NCI-H2227 (cell line): ENCODE measurements around the gene ASCC1.
"Not testable (repeated sequence)": the region's sequence is repeated elsewhere in the genome, so short reads cannot be mapped to it uniquely, and the experiment has no call there.

Experiments
- DNase-seq: peaks from one replicate; lab custom pipeline; 2025; ENCODE audit not compliant: unreplicated experiment; lab: John Stamatoyannopoulos, UW

Gene ASCC1

DNA sequence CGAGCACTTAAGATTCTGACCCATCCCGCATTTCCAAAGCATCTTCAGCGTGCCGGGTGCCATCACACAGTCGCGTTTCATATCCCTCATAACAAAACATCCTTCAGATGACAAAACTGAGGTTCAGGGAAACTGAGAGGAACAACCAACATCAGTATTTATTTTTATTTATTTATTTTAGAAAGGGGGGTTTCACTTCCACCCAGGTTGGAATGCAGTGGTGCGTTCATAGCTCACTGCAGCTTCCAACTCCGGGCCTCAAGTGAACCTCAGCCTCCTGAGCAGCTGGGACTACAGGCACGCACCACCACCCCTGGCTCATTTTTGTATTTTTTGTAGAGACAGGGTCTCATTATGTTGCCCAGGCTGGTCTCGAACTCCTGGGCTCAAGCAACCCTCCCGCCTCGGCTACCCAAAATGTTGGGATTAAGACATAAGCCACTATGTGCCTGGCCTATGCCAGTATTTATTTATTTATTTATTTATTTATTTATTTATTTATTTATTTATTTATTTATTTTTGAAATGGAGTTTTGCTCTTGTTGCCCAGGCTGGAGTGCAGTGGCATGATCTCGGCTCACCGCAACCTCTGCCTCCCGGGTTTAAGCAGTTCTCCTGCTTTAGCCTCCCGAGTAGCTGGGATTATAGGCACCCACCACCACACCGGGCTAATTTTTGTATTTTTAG lies 33.2 kb upstream of the ASCC1 start:
- not testable (repeated sequence) for DNase-seq

DNA sequence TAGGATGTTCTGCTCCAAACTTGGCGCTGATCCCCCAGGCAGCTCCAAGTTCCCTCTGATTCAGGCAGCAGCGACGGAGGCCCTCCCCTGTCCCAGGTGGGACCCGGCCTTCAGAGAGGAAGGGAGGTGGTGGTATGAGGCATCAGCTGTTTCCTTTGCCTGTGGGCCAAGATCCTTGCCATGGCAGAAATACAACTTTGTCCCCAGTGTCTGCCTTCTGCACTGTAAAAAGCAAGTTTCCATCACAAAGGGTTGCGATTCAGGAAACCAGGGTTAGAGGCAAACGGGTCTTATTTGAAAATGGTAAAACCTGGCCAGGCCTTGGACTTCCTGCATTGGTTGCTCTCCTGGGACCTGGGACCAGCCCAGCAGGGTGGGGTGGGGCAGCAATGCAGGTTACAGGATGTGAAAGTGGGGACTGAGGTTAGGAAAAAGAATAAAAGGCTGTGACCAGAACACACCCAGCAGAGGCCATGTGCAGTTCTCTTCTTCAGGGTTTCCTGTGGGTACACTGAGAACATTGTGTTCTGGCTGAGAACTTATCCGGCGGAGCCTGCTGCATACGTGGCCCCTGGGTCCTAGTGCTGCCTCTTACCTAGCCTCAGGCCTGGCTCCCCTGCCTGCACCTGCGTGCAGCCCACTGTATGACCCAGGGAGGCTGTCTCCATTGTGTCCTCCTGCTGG lies 32.5 kb upstream of the ASCC1 start:
- DNase-seq = no peak

- no peak for DNase-seq
Observed at GRCh38 chr10:72245949-72246525, 30.0 kb upstream of the ASCC1 start.

DNA sequence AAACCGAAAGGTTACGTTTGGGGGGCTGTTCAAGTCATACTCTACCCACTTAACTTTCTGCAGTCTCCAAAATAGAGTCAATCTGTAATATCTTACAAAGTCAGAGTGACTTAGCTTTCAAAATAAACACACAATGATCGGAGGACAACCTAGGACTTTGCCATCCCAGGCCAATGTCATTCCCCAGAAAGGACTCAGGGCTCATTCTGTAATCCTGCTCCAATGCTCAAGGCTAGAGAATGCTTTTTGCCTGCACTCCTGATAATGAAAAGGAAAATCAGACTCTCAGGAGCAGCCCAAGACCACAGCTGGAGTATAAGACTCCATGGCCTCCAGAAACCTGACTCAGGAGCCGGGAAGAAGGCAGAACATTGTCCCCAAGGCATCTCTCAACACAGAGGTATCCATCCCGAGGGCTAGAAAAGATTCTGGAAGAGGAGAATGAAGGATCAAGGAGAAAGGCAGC lies 28.5 kb upstream of the ASCC1 start:
- no peak for DNase-seq

- peak; percentile 34 for DNase-seq
Observed at GRCh38 chr10:72243822-72244437, 27.9 kb upstream of the ASCC1 start.

- DNase-seq = no peak
Observed at GRCh38 chr10:72242675-72243074, 26.6 kb upstream of the ASCC1 start.

DNA sequence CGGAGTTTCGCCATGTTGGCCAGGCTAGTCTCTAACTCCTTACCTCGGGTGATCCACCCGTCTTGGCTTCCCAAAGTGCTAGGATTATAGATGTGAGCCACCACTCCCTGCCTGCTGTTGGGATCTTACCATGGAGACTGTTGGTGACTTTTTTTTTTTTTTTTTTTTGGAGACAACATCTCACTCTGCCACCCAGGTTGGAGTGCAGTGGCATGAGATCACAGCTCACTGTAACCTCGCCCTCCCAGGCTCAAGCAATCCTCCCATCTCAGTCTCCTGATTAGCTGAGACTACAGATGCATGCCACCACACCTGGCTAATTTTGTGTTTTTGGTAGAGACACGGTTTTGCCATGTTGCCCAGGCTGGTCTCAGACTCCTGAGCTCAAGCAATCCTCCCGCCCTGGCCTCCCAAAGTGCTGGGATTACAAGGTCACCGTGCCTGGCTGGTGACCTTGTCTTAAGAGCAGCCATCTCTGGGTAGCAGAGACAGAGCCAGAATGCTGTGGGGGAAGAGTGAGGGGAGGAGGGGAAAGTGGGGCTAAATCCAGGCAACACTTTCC lies 25.7 kb upstream of the ASCC1 start:
- no peak for DNase-seq

DNA sequence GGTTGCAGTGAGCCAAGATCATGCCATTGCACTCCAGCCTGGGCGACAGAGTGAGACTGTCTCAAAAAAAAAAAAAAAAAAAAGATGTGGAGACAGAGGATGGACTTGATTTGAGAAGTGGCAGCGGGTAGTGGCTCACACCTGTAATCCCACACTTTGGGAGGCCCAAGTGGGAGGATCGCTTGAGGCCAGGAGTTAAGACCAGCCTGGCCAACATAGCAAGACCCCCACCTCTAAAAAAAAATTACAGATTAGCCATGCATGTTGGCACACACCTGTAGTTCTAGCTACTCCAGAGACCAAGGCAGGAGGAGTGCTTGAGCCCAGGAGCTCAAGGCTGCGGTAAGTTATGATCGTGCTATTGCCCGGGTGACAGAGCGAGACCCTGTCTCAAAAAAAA lies 24.3 kb upstream of the ASCC1 start:
- DNase-seq = no peak

DNA sequence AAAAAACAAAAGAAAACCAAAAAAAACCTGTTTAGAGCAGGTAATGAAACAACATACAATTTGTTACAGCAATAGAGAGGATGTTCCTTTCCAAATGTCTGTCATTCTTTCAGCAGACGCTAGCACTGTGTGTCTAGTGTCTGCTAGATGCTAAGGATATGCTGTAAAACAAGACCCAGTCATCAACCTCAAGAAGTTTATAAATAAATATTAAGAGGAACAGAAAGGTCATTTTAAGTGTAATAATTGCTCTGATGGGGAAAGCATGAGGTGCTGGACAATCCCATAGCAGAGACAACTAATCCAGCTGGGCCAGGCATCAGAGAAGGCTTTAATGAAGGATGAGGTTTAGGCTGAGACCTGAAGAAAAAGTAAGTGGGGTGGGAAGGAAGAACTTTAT lies 23.3 kb upstream of the ASCC1 start:
- no peak for DNase-seq

GRCh38 chr10:72238392-72239175 lies 22.5 kb upstream of the ASCC1 start:
- no peak for DNase-seq

DNA sequence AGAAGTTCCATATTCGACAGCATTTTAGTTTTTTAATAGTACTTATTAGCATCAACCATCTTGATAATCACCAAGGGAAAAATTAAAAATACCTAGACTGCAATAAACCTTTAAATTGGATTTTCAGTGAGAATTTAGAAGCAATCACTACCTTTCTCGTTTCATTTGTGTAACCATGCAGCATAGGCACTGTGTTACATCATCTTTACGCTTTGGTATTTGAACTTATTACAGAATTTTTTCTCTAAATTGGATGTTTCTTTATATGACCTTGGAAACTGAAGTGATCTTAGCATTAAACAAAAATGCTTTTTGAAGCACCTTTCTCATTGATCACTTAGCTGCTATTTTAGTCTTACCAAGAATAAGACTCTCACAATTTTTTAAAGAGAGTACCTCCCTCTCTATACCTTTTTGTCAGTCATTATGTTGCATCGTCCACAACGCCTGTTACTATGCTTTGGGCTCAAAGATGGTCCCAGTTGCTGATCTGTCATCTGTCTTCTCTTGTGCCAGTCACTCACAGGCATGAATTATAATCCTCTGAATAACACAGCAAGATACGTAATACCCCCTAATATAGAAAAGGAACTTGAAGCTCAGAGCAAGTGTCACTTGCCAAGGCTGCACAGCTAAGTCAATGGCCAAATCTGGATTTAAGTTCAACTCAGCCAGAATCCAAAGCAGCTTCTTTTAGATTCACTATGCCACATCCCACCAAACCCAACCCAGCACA lies 19.6 kb upstream of the ASCC1 start:
- DNase-seq = no peak

- no peak for DNase-seq
Observed at GRCh38 chr10:72234560-72235095, 18.6 kb upstream of the ASCC1 start.

DNA sequence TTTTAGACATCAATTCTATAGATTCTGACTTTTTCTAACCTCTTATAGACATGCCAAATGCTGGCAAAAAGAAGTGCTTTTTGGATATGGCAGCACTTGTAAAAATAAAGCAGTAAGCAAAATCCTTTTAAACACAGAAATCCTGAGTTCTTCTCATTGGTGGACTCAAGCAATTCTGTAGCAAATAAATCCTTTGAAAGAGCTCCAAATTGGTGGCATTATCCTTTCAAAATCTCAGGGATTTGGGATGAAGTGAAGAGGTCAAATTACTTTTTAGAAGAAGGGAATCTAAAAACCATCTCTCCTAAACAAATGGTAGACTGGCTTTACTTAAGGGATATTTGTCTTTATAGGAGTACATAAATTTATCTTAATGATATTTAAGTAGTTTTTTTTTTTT lies 17.5 kb upstream of the ASCC1 start:
- no peak for DNase-seq

DNA sequence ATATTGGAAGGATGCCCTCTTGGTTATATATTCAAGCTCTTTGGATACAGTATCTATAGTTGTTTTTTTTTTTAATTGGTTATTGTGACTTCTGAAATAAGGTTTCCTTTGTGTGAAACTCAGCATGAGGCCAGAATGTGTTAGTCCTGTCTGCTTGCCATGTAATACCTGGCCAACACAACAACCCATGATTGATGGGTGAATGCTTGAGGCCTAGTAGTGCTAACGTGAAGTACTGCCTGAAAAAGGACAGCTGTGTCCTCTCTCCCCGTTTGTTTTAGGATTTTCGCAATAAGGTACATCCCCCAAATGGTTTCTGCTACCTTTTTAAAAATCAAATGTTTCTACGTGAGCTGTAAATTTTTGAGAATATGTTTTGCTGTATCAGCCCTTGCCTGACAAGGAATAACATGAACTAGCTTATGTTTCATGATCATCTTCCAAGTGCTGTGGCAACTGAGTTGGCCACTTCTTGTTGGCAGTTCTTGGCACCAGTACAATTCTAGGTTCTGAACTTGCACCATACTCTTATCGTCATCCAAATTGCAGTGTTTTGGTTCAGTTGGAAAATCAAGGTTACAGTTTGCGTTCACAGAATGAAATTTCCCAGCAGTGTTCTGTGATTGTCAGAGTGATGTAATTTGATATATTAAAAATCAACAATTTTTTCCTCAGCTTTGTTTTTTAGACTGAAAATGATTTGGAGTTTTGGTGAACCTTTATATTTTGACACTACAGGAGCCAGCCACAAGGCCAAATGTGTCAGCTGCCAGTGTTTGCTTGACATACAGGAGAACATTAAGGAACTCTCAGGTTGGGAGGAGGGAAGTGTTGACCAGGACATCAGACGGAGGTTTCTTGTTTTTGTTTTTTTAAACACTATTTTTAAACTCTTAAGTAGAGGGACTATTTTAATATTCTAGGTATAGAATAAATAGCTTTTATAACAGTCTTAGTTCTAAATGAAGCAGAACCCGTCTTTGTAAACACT lies 13.5 kb upstream of the ASCC1 start:
- peak; percentile 7 for DNase-seq

DNA sequence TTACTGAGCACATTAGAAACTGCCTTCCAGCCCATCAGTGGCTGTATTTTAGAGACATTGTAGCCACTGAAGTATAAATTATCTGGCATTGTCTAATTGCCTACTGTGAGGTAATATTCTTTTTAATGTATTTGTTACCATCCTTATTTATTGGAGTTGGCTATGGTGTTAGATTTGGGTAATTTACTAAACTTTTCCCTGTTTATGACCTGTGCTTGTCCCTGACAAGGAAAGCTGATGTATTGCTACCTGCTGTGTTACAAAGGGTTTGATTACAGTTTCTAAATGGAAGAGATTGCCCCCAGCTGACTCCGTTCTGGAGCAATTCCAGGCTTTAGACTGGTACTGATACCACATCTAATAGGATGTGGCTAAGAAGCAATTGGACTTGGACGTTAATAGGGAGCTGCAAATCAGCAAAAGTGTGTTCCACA lies 12.3 kb upstream of the ASCC1 start:
- peak; percentile 80 for DNase-seq

- no peak for DNase-seq
Observed at GRCh38 chr10:72227826-72228225, 11.8 kb upstream of the ASCC1 start.

DNA sequence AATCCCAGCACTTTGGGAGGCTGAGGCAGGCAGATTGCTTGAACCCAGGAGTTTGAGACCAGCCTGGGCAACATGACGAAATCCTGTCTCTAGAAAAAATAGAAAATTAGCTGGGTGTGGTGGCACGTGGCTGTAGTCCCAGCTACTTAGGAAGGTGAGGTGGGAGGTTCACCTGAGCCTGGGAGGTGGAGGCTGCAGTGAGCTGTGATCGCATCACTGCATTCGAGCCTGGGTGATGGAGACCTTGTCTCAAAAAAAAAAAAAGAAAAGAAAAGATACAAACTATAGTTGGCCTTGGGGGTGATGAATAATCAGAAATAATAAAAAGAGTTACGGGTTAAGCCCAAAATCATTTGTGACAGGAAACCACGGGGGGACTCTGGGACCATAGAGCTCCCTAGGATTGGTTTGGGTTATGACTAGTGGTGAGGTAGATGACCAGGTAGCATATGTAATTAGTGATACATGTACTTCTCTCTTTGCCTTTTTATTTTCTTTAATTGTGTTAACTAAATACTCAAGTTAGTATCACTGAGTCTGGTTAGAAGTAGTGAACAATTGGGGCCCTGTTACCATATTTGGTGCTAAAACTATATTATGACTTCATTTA lies 10.4 kb upstream of the ASCC1 start:
- DNase-seq = no peak

GRCh38 chr10:72224191-72224590 lies 8.1 kb upstream of the ASCC1 start:
- not testable (repeated sequence) for DNase-seq
